Measurements from ENCODE around the gene STX3. TPM values are rescaled to one million over a fixed set of nuclear protein-coding genes. Genes with fewer than 3 reads are reported as not detected.

STX3 gene
- total RNA-seq, 2 experiments from 2014 or later: 7.3 to 8.0 TPM

DNA sequence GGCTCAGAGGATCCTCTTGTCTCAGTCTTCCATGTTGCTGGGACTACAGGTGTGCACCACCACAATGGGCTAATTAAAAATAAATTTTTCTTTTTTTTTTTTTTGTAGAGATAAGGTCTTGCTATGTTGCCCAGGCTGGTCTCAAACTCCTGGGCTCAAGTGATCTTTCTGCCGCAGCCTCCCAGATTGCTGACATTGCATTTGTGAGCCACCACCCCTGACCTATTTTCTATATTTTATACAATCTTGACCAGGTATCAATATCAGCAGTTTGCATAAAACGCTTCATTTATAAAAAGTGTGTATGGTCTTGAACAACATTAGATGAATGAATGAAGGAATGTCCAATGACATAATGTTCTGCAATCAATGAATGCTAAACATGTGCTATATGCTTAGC is 9.1 kb upstream of the STX3 start:
- no peak for DNase-seq
- H3K4me3 Mint-ChIP-seq: no peak overlapping the region
- H3K9me3 Mint-ChIP-seq: no peaks in the 10 kb centered on the region
- peaks cover 20% of the 10 kb centered on the region for H3K27me3 Mint-ChIP-seq
- H3K27ac Mint-ChIP-seq: no peak overlapping the region
- H3K4me1 Mint-ChIP-seq: no peaks in the 10 kb centered on the region
- no peaks in the 10 kb centered on the region for H3K36me3 Mint-ChIP-seq

DNA sequence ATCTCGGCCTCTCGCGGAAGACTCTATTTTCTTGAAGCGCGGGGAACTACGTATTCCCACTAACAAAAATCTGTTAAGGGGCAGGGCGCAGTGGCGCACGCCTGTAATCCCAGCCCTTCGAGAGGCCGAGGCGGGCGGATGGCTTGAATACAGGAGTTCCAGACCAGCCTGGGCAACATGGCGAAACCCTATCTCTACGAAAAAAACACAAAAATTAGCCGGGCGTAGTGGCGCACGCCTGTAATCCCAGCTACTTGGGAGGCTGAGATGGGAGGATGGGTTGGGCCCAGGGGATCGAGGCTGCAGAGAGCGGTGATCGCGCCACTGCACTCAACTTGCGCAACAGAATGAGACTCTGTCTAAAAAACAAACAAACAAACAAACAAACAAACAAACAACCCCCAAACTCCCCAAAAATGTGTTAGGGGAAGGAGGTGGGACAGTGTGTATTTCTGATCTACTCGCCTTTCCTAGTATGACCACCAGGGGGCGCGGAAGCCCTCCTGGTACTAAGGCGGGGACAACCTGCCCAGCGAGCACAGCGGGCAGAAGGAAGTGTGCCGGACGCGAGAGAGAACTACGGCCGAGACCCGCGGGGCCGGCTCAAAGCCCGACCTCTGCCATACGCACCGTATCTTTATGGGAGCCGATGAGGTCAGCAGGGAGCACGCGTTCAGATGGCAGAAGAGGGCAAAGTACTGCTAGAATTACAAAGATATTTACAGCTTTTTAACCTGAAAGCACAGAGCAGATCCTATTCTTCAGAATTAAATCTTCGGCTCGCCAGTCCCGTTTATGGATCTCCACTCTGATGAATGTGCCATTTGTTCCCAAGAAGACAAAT is 1.3 kb upstream of the STX3 start:
- peaks cover 5% of the 10 kb centered on the region for H3K27me3 Mint-ChIP-seq
- peaks cover 23% of the 10 kb centered on the region for H3K4me1 Mint-ChIP-seq
- no peaks in the 10 kb centered on the region for H3K9me3 Mint-ChIP-seq
- peak overlapping the region; percentile 4 for H3K27ac Mint-ChIP-seq
- H3K36me3 Mint-ChIP-seq: no peaks in the 10 kb centered on the region
- DNase-seq: peak; percentile 77
- peak overlapping the region; percentile 85 for H3K4me3 Mint-ChIP-seq

DNA sequence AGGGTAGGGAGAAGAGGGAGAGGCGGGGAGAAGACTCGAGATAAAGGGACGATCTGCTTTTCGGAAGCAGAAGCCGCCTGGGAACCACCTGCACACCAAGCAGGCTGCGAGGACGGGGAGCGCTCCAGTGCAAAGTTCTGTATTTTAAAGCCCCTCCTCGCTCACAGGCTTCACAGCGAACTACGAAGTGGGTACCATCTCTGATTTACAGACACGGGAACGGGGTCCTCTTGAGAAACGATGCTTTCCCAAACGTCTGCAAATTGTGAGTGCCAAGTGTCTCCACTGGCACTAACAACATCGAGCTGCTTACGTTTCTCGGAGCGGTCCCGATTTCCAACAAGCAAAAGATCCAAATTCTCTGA is 700 bp upstream of the STX3 start:
- H3K4me3 Mint-ChIP-seq: peak overlapping the region; percentile 85
- peaks cover 23% of the 10 kb centered on the region for H3K4me1 Mint-ChIP-seq
- H3K9me3 Mint-ChIP-seq: no peaks in the 10 kb centered on the region
- no peaks in the 10 kb centered on the region for H3K36me3 Mint-ChIP-seq
- peaks cover 5% of the 10 kb centered on the region for H3K27me3 Mint-ChIP-seq
- no peak overlapping the region for H3K27ac Mint-ChIP-seq
- peak; percentile 19 for DNase-seq

DNA sequence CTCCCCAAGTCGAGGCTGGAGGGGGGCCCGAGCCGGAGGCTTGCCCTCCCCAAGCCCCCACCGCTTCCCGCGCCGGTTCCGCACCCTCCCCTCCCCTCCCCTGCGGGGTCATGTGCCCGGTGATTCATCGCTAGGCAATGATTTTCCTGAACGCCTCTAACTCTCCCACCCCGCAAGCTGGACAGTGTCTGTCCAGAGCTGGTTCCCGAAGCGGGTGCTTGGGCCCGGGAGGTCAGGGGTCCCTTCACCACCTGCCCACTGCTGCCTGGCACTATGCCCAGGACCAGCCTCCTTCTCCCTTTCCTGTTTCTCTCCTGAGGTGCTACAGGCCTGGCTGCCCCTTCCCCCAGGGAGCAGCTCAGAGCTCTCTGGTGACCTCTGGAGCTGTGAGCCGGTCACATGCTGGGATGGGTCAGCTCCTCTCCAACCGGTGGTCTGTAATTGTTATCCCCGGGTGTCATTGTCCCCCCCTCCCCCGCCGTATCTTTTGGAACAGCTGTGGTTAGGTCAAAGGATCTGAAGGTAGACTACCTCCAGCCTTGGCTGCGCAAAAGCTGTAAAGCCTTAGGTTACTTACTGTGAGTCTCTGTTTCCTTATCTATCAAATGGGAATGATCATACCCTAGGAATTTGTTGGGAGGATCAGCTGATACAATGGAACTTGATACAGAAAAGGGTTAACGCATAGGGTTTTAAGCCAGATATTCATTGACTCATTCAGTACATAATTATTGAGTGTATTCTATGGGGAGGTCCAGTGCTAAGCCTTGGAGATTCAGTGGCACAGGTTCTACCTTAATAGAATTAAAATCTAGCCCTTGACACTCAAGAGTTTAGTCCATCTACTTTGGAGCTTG is 753 bp downstream of the STX3 start:
- no peaks in the 10 kb centered on the region for H3K36me3 Mint-ChIP-seq

DNA sequence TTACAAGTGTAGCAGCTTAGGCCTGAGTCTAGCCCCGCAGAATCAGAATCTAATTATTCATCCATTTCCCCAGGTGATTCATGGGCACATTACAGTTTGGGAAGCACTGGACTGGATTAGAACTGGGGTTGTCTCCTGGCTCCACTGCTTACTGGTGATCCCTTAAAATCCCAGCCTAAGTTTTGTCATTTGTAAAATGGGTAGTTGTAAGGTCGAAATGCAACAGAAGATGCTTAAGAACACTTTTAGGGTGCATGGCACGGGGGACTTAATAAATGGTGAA is 1.3 kb downstream of the STX3 start:
- no peaks in the 10 kb centered on the region for H3K27me3 Mint-ChIP-seq
- peaks cover 23% of the 10 kb centered on the region for H3K4me1 Mint-ChIP-seq
- no peaks in the 10 kb centered on the region for H3K9me3 Mint-ChIP-seq
- H3K36me3 Mint-ChIP-seq: no peaks in the 10 kb centered on the region
- no peak for DNase-seq
- no peak overlapping the region for H3K4me3 Mint-ChIP-seq
- H3K27ac Mint-ChIP-seq: no peak overlapping the region

More for the DNA sequence above, 753 bp downstream of the STX3 start:
- no peaks in the 10 kb centered on the region for H3K9me3 Mint-ChIP-seq
- no peaks in the 10 kb centered on the region for H3K27me3 Mint-ChIP-seq
- peaks cover 23% of the 10 kb centered on the region for H3K4me1 Mint-ChIP-seq
- H3K27ac Mint-ChIP-seq: no peak overlapping the region
- peak; percentile 36 for DNase-seq
- peak overlapping the region; percentile 83 for H3K4me3 Mint-ChIP-seq

DNA sequence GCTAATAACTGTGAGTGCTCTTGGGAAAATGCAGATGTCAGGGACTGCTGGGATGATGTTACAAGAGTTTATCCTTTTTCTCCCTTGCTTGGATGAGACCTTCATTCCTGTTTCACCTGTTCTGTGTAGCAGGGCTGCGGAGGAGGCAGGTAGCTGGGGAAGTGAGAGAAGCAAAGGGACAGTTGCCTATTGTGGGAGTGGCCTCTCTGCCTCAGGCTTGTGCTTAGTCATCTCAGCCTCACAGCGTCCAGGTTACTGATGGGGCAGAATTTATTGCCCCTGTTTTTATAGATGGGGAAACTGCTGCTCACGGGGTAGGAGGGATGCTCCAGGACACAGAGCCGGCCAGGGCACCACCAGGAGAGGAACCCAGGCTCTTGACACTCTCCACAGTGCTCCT is 1.7 kb downstream of the STX3 start:
- H3K4me1 Mint-ChIP-seq: peaks cover 23% of the 10 kb centered on the region
- DNase-seq: no peak
- no peaks in the 10 kb centered on the region for H3K36me3 Mint-ChIP-seq
- no peak overlapping the region for H3K4me3 Mint-ChIP-seq
- no peaks in the 10 kb centered on the region for H3K9me3 Mint-ChIP-seq
- no peaks in the 10 kb centered on the region for H3K27me3 Mint-ChIP-seq
- H3K27ac Mint-ChIP-seq: peak overlapping the region; percentile 36

DNA sequence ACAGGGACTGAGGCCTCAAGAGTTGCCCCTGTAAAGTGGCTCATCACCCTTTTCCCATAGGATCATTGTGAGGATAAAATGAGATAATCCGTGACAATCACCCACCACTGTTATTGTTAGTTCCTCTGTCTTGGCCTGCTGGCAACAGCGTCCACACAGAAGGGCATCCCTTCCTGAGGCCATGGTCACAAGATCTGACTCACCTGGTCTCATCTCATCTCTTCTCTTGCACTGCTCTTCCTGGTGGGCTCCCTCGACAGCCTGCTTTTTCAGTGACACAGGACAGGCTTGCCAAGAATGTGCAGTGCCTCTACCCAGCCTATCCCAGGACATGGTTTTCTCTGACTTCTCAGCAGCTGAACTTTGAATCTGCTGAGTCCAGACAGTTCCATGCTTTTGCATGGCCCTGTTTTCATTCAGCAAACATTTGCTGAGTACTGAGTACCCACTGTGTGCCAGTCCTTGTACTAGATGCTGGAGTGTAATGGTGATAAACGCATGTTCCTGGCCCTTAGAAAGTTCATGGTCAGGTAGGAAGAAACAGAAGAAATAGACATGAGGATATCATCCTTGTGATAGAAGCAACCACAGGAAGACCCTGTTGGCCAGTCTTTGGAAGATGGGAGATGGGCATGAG is 3.3 kb downstream of the STX3 start:
- no peak overlapping the region for H3K4me3 Mint-ChIP-seq

DNA sequence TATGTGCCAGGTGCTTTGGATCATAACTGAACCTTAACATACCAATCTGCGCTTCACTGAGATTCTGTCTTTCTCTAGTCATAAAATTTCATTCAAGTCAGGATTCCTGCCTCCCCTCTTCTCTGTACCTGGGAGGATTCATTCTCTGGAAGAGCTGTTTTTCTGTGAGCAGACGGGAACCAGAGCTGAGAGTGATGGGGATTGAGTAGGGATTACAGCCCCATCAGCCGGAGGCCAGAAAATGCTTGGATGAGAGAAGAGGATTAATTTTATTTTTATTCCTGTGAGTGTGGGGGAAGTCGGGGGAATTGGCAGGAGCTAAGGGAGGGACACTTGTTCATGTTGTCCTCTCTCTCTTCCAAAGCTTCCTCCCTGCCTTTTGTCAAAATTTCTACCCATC is 4.7 kb downstream of the STX3 start:
- H3K9me3 Mint-ChIP-seq: no peaks in the 10 kb centered on the region
- no peaks in the 10 kb centered on the region for H3K36me3 Mint-ChIP-seq
- no peaks in the 10 kb centered on the region for H3K27me3 Mint-ChIP-seq
- no peak overlapping the region for H3K4me3 Mint-ChIP-seq
- DNase-seq: no peak
- no peak overlapping the region for H3K27ac Mint-ChIP-seq
- H3K4me1 Mint-ChIP-seq: peaks cover 18% of the 10 kb centered on the region

More for the DNA sequence above, 3.3 kb downstream of the STX3 start:
- Mint-ChIP-seq H3K27me3 (no peaks in the 10 kb centered on the region), H3K9me3 (no peaks in the 10 kb centered on the region), H3K27ac (no peak overlapping the region), H3K4me1 (peaks cover 23% of the 10 kb centered on the region), H3K36me3 (no peaks in the 10 kb centered on the region)
- DNase-seq: no peak

DNA sequence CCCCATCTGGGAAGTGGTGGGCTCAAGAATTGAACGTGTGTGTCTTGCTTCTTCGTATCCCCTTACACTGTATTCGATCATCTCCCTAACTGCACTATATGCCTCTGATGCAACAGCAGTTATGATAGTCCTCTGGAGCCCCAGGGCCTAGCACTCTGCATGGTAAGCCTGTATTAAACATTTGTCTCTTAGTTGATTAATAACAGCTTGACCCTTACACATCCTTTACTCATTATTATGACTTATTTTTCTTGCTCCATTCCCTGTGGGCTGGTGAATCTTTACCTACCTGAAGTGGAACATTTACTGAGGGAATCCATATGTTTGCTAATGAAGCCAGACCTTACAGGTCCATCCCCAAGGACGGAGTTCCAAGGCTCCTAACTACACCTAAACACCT is 5.6 kb downstream of the STX3 start:
- Mint-ChIP-seq H3K9me3 (no peaks in the 10 kb centered on the region), H3K27me3 (no peaks in the 10 kb centered on the region), H3K4me3 (no peak overlapping the region), H3K36me3 (no peaks in the 10 kb centered on the region), H3K4me1 (peaks cover 20% of the 10 kb centered on the region), H3K27ac (no peak overlapping the region)
- DNase-seq: no peak

DNA sequence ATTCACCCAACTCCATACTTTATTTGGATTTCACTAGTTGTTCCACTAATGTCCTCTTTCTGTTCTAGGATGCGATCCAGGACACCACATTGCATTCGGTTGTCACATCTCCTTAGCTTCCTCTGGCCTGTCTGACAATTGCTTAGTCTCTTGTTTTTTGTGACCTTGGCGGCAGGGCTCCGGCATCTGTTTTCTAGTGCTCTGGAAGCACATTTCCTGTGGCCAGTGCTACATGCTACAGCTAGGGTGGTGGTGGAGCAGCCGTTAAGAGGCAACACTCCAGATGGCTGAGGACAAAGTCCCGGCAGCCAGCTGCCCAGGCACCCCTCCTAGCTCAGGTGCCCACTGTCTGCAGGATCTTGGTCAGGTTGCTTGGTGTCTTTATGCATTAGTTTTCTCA is 6.8 kb downstream of the STX3 start:
- Mint-ChIP-seq H3K27ac (no peak overlapping the region), H3K9me3 (no peaks in the 10 kb centered on the region), H3K4me3 (no peak overlapping the region), H3K36me3 (no peaks in the 10 kb centered on the region), H3K4me1 (peaks cover 10% of the 10 kb centered on the region), H3K27me3 (no peaks in the 10 kb centered on the region)
- DNase-seq: no peak

DNA sequence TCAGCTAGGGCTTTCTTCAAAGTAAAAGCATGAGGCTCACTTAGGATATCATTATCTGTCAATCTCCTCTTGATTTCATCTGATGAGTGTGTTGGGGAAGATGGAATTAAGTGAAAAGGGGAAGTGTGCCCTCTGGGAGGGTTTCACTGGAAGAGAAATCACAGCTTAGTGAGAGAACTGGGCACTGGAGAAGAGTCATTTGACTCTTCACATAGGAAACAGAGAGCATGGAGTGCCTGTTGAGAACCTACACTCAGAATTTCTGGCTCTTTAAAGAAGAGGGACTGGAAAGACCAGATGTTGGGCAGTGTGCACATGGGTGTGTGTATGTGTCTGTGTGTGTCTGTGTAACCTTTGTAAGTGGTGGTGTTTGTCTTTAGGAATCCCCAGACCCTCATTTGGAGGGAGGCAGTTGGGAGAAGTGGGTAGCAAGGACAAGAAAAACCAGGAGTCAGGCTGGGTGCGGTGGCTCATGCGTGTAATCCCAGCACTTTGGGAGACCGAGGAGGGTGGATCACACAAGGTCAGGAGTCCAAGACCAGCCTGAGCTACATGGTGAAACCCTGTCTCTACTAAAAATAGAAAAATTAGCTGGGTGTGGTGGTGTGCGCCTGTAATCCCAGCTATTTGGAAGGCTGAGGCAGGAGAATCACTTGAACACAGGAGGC is 10.0 kb downstream of the STX3 start:
- Mint-ChIP-seq H3K27me3 (no peaks in the 10 kb centered on the region), H3K27ac (no peak overlapping the region), H3K9me3 (no peaks in the 10 kb centered on the region), H3K36me3 (no peaks in the 10 kb centered on the region), H3K4me1 (peaks cover 6% of the 10 kb centered on the region), H3K4me3 (no peak overlapping the region)
- DNase-seq: no peak

DNA sequence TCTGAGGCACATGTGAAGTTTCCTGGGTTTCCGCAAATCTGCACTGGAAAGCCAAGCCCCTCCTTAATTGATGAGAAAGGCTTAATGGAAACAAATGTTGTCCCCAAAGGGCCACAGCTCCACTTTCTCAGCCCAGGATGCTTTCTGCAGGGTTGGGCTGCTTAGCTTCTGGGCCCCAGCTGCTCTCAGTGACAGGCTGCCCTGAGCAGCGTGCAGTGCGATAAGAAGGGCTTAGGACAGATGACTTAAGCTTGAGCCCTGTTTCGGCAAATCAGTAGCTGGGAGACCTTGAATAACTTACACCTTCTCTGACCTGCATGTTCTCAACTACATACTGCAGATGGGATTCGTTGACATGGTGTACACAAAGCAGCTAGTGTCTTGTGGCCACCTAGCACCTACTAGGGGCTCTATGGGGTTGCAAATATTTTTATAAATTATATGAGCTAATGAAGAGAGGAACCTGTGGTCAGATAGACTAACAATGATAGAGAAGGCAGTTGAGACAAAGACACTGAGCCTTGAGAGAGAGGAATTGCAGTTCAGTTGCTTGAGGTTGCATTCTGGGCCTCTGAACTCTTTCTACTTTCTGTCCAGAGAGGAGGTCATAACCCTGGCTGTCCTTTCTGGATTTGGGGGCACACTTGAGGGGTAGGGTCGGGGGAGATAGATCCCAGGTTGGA is 11.5 kb downstream of the STX3 start:
- no peaks in the 10 kb centered on the region for H3K36me3 Mint-ChIP-seq
- H3K27me3 Mint-ChIP-seq: no peaks in the 10 kb centered on the region
- no peak for DNase-seq
- no peaks in the 10 kb centered on the region for H3K9me3 Mint-ChIP-seq
- no peak overlapping the region for H3K27ac Mint-ChIP-seq
- H3K4me1 Mint-ChIP-seq: peaks cover 9% of the 10 kb centered on the region
- H3K4me3 Mint-ChIP-seq: no peak overlapping the region

DNA sequence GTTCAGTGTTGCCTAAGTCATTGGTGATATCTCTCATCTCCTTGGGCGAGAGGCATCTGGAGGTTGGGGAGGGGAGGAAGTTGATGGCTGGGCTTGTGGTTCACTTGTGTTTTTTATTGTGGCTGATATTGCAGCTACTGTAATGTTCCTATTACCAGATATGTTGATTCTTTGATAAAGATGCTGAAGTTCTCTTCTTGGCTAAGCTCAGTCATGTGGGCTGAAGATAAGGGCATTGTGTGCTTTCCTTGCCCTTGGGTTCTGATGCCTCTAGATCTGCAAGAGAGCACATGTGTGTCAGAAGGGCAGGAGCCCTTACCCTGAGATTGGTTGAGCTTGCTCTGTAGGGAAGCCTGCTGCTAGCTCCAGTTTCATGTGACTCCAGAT is 12.0 kb downstream of the STX3 start:
- DNase-seq: no peak
- no peaks in the 10 kb centered on the region for H3K36me3 Mint-ChIP-seq
- H3K27me3 Mint-ChIP-seq: no peaks in the 10 kb centered on the region
- no peak overlapping the region for H3K4me3 Mint-ChIP-seq
- H3K9me3 Mint-ChIP-seq: no peaks in the 10 kb centered on the region
- peaks cover 14% of the 10 kb centered on the region for H3K4me1 Mint-ChIP-seq
- no peak overlapping the region for H3K27ac Mint-ChIP-seq

DNA sequence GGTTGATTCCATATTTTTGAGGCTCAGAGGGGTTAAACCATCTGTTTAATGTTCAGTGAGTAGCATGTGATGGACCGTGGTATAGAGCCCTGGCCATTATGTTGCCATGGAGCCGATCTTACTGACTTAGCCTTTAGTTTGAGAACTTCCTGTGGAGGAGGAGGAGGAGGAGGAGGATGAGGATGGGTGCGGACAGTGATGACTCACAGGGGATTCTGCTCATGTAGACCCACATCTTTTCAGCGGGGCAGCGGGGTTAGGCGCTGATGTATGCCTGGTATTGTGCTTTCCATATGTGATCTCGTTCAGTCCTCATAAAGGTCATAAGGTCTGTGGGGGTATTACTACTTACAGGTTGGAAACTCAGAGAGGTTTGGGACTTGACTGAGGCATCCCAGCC is 13.9 kb downstream of the STX3 start:
- H3K27ac Mint-ChIP-seq: no peak overlapping the region
- no peaks in the 10 kb centered on the region for H3K36me3 Mint-ChIP-seq
- H3K4me1 Mint-ChIP-seq: peaks cover 22% of the 10 kb centered on the region
- DNase-seq: no peak
- no peak overlapping the region for H3K4me3 Mint-ChIP-seq
- no peaks in the 10 kb centered on the region for H3K9me3 Mint-ChIP-seq
- no peaks in the 10 kb centered on the region for H3K27me3 Mint-ChIP-seq

Data from activated naive CD8-positive, alpha-beta T cell treated with anti-CD3 and anti-CD28 coated beads for 36 hours (primary cell).